GM21723 (cell line): ENCODE data around the gene GLI3.
A peak's percentile ranks its signal among the peaks of the same experiment; 100 is the strongest.

Source experiments
- ATAC-seq: cut with Tn5 transposase; IDR thresholded peaks from one replicate; pipeline ENCODE4 v1.9.1; 2021; ENCODE audit warnings: mild to moderate bottlenecking, moderate library complexity; ENCODE audit not compliant: unreplicated experiment

GLI3 gene

DNA sequence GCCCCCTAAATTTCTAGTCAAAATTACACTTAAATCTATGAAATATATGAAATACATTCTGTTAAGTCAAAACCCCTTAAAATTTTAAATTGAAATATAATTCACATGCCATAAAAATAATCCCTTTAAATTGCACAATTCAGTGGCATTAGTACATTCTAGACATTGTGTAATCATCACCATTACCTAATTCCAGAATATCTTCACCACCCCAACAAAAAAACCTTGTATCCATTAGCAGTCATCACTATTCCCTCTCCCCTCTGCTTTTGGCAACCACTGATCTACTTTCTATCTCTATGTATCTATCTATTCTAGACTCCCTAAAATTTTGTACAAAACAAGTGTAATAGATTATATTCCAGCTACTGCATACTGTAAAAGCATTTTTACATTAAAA lies 261.2 kb downstream of the GLI3 start:
- ATAC-seq: no peak

DNA sequence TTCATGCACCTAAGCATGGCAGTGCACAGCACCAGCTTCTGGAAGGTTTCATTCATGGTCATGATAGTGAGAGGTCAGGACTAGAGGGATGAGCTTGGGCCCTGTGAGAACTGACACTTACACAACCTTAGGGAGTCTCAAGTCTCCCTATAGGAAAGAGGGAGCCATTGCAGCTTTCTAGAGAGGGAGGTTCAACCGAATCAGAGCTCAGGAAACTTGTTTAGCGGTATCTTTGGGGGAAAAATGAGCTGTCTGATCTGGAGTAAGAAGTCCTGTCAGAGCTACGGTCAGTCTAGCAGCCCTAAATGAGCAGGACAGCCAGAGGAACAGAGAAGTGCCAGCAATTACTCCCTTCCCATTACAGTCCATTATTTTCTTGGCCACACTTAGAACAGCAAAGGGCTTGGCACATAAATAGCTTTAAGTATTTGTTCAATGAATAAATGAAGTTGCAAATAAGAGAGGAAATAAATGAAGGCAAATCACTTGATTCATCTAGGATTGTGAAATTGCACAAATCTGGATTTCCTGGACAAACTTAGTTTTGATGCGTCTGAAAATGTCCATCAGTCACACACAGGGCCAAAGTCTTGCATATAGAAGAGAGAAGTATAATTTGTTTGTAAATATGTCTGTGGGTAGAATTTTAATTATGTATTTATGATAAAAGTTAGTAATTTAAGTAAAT lies 262.0 kb downstream of the GLI3 start:
- no peak for ATAC-seq

GRCh38 chr7:41973202-41973730 lies 263.7 kb downstream of the GLI3 start:
- no peak for ATAC-seq

DNA sequence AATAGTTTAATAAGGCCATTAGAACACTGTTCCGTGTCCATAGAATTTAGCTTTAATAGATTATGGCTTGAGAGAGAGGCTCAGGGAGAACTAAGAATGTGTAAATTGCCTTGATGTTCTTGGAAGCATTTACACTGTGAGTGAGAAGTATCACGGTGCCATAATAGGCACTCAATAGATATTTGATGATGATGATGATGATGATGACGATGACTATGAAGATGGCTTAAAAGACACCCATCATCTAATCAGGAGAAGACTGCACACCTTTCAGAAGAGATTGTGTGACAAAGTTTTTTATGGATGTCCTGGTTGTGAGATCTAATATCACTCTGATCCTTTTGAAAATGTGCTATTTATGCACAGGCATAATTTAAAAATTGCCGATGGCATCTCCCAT lies 264.2 kb downstream of the GLI3 start:
- ATAC-seq: no peak

DNA sequence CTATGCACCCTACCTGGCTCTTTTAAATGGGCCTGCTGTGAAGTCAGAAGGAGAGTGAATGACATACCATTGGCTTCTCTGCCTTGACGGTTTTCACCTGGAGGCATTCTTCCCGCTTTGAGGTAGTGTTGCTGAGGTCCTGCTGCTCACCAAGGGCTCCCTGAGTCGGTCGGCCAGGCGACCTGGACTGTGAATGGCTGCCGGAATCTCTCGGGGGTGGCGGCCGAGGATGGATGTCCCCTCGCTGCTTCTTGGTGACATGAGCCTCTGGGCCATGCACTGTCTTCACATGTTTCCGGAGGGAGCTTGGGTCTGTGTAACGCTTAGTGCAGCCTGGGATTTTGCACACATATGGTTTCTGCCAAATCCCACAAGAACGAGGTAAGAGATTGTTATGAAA lies 264.7 kb downstream of the GLI3 start:
- ATAC-seq: no peak

GRCh38 chr7:41971640-41972187 lies 265.3 kb downstream of the GLI3 start:
- no peak for ATAC-seq

- ATAC-seq: no peak
Measured at GRCh38 chr7:41970941-41971340, 266.1 kb downstream of the GLI3 start.

DNA sequence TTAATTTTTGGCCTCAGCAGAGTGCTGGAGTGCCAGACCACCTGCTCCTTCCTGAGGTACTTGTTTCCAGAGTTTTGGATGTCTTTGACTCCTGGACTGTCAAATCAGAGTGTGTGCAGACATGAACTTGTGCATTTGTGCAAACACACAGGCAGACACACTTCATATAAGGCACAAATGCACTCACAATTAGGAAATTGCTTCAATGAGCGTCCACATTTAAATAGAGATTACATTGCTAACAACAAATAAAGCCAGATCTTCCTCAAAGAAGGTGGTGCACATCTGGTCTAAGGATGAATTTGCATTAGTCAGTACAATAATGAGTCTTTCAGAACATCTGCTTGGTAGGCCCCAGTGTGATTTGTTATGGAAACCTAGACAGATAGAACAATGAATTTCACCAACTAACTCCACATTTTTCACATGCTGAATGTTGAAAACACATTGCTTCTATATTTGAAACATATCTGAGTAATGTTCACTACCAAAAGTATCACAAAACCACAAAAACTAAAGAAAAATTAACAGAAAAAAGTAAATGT lies 267.4 kb downstream of the GLI3 start:
- ATAC-seq: no peak

- ATAC-seq: no peak
Measured at GRCh38 chr7:41967156-41967555, 269.9 kb downstream of the GLI3 start.

GRCh38 chr7:41965951-41966505 lies 271.0 kb downstream of the GLI3 start:
- ATAC-seq: no peak

- ATAC-seq: no peak
Measured at GRCh38 chr7:41964849-41965745, 271.9 kb downstream of the GLI3 start.

GRCh38 chr7:41964183-41964753 lies 272.7 kb downstream of the GLI3 start:
- no peak for ATAC-seq

DNA sequence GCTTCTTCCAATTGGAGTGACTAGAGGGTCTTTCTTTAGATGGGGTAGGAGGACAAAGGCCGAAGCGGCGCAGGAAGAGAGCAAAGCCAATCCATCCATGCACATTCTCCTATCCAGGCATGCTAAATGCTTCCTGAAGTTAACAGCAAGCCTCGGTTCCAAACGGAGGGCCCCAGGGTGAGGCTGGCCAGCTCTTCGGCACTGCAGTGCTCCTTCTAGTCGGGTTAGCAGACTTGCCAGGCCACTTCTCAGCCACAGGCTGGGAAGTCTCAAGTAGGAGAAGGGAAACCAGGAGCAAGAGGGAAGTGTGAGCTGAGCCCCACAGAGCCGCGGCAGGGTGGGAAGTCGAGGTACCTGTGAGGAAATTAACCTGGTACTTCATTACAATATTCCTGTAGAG lies 280.3 kb downstream of the GLI3 start:
- no peak for ATAC-seq

DNA sequence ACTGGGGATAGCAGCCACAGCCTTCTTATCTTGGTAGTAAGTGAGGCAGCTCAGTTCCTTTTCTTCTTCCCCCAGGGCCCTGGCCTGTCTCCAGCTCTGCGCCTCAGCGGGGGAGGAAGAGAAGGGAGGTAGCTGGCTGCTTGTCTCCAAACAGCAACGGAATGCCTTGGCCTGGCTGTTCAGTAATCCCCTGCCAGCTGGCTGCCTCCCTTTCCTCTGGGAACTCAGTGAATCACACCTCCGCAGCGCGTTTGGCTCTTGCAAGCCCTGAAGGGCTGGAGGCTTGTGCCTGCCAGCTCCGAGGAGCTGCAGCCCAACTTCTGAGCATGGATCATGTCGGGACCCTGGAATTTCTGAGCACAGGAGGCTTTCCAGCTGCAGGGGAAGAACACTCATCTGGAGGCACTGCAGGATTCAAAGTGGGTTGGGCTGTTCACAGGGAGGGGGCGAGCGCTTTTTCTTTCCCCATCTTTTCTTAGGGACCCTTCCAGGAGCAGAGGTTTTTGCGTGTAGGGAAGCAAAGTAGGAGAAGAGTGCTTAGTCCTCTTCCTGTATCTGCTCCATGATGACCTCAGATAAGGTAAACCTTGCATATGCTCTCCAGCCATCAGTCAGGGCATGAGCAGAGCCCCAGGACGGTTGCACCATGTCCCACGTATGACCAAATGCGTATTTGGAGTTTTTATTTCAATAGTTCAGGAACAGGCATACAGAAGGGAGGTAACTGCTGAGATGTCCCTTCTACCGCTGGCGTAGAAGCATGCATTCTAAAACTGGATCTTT lies 280.9 kb downstream of the GLI3 start:
- ATAC-seq: no peak

DNA sequence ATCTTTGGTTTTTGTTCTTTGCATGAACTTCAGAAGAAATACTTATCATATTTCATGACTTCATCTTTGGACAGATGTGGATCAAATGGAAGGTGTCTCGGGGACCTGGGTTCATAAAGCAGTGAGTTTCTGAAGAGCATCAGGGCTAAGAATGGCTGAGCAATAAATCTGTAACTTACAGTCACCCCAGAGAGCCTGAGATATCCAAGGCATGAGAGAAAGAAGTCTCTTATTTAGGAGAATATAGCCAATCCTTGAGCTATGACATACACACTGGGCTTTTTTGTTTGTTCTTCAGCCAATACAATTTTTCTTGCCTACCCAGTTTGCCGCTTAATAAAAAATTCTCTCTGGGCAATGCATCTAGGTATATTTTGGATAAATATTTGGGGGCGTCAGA lies 281.6 kb downstream of the GLI3 start:
- no peak for ATAC-seq

DNA sequence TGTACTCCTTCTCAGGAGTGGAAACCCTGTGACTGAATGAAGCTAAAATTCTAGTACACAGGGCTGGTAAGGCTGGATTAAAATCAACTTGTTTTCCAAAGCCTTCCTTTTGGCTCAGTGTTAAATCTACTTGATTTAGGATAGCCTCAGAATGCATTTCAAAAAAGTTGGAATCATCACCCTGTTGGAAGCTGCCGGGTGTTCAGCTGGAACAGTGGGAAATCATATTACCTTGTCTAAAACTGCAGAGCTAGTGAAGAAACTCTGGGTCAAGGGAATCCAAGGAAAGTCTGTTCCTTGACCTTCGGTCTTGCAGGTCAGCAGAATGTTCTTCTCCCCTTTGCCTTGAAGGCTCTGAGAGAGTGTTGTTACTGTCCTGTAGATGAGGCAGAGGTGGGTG lies 282.0 kb downstream of the GLI3 start:
- ATAC-seq: no peak

- ATAC-seq: no peak
Measured at GRCh38 chr7:41948503-41948902, 288.5 kb downstream of the GLI3 start.

GRCh38 chr7:41943094-41943577 lies 293.9 kb downstream of the GLI3 start:
- ATAC-seq: peak; percentile 85

GRCh38 chr7:41942468-41943093 lies 294.4 kb downstream of the GLI3 start:
- peak; percentile 18 for ATAC-seq
